GM23338 (cell line): ENCODE measurements around the gene GNAT2. TPM values are rescaled to one million over a fixed set of nuclear protein-coding genes. Genes with fewer than 3 reads are reported as not detected.

Source experiments
- ATAC-seq: fragments of 200-7000 bp; cut with Tn5 transposase; 3 replicates; pipeline ENCODE4 v1.9.1; 2020
- DNase-seq: peaks from one replicate; pipeline ENCODE4 v3.0.0-alpha.2; 2015; ENCODE audit warnings: low spot score
- H2AFZ ChIP-seq: fragments of 200-600 bp; sonication (generic); 2 replicates; pipeline ENCODE4 v1.8.0; 2016; ENCODE audit warnings: antibody characterized with exemption, mild to moderate bottlenecking, moderate library complexity
- H3F3A ChIP-seq: fragments of 200-600 bp; sonication (generic); replicated peaks from 2 replicates; pipeline ENCODE4 v1.8.0; 2017; ENCODE audit warnings: antibody characterized with exemption, mixed run types, low read depth
- H3K27ac ChIP-seq: fragments of 200-600 bp; sonication (generic); 2 replicates; pipeline ENCODE4 v1.6.1; 2016; ENCODE audit warnings: low read depth
- H3K27me3 ChIP-seq: fragments of 200-600 bp; sonication (generic); 2 replicates; pipeline ENCODE4 v1.8.0; 2016; ENCODE audit warnings: mild to moderate bottlenecking, mixed run types, moderate library complexity; ENCODE audit not compliant: insufficient read depth
- H3K36me3 ChIP-seq: fragments of 200-600 bp; sonication (generic); 2 replicates; pipeline ENCODE4 v1.8.0; 2016; ENCODE audit warnings: mild to moderate bottlenecking; ENCODE audit not compliant: insufficient read depth
- H3K4me1 ChIP-seq: fragments of 200-600 bp; sonication (generic); 2 replicates; pipeline ENCODE4 v1.8.0; 2016; ENCODE audit warnings: mild to moderate bottlenecking, moderate library complexity; ENCODE audit not compliant: insufficient read depth
- H3K4me2 ChIP-seq: fragments of 200-600 bp; sonication (generic); 2 replicates; pipeline ENCODE4 v1.7.1; 2017; ENCODE audit warnings: mixed run types
- H3K4me3 ChIP-seq: fragments of 200-600 bp; sonication (generic); 2 replicates; pipeline ENCODE4 v1.6.1; 2016; ENCODE audit warnings: mixed run types
- H3K79me2 ChIP-seq: fragments of 200-600 bp; sonication (generic); replicated peaks from 2 replicates; pipeline ENCODE4 v1.8.0; 2017; ENCODE audit warnings: mild to moderate bottlenecking; ENCODE audit not compliant: insufficient read depth
- H3K9me2 ChIP-seq: fragments of 200-600 bp; sonication (generic); 2 replicates; pipeline ENCODE4 v1.8.0; 2017; ENCODE audit not compliant: insufficient read depth
- H4K20me1 ChIP-seq: fragments of 200-600 bp; sonication (generic); replicated peaks from 2 replicates; pipeline ENCODE4 v1.8.0; 2017; ENCODE audit warnings: mild to moderate bottlenecking; ENCODE audit not compliant: insufficient read depth
- H3K27ac Mint-ChIP-seq: 2 replicates; pipeline ENCODE4 v1.8.0; 2020; ENCODE audit warnings: inconsistent platforms, mild to moderate bottlenecking, moderate library complexity, mixed read lengths
- H3K27me3 Mint-ChIP-seq: 3 replicates; pipeline ENCODE4 v1.8.0; 2022; ENCODE audit warnings: low read depth, mild to moderate bottlenecking, moderate library complexity, mixed read lengths, inconsistent platforms; ENCODE audit not compliant: insufficient read depth, poor library complexity
- H3K36me3 Mint-ChIP-seq: 3 replicates; pipeline ENCODE4 v1.8.0; 2021; ENCODE audit warnings: low read depth, mild to moderate bottlenecking, inconsistent platforms, moderate library complexity, mixed read lengths
- H3K4me1 Mint-ChIP-seq: 3 replicates; pipeline ENCODE4 v1.8.0; 2020; ENCODE audit warnings: mild to moderate bottlenecking, inconsistent platforms, mixed read lengths
- H3K4me3 Mint-ChIP-seq: 3 replicates; pipeline ENCODE4 v1.8.0; 2021; ENCODE audit warnings: moderate library complexity, mild to moderate bottlenecking, inconsistent platforms, mixed read lengths
- H3K9me3 Mint-ChIP-seq: 3 replicates; pipeline ENCODE4 v1.8.0; 2020; ENCODE audit warnings: moderate library complexity, mild to moderate bottlenecking, inconsistent platforms, mixed read lengths
- CREB1 ChIP-seq: fragments of 250-450 bp; sonication (Bioruptor Pico); IDR thresholded peaks from 2 replicates; pipeline ENCODE4 v1.5.0; 2020; ENCODE audit warnings: low read depth, mild to moderate bottlenecking, moderate library complexity
- EZH2 ChIP-seq: fragments of 200-600 bp; sonication (generic); IDR thresholded peaks from one replicate; pipeline ENCODE4 v1.8.0; 2017; ENCODE audit warnings: antibody characterized with exemption, mild to moderate bottlenecking, low read depth; ENCODE audit not compliant: unreplicated experiment
- EZH2phosphoT487 ChIP-seq: fragments of 200-600 bp; sonication (generic); IDR thresholded peaks from one replicate; pipeline ENCODE4 v1.8.1; 2018; ENCODE audit warnings: antibody characterized with exemption; ENCODE audit not compliant: unreplicated experiment
- JUNB ChIP-seq: IDR thresholded peaks from one replicate; pipeline ENCODE4 v1.6.1; 2016; ENCODE audit warnings: antibody characterized with exemption; ENCODE audit not compliant: unreplicated experiment
- NANOG ChIP-seq: IDR thresholded peaks from 2 replicates; pipeline ENCODE4 v1.6.1; 2016; ENCODE audit warnings: antibody characterized with exemption, borderline replicate concordance
- STAT1 ChIP-seq: IDR thresholded peaks from one replicate; pipeline ENCODE4 v1.6.1; 2016; ENCODE audit warnings: antibody characterized with exemption; ENCODE audit not compliant: unreplicated experiment
- ZNF114 ChIP-seq: fragments of 250-450 bp; sonication (Bioruptor Pico); IDR thresholded peaks from 2 replicates; pipeline ENCODE4 v1.5.0; 2020; ENCODE audit warnings: mild to moderate bottlenecking, moderate library complexity
- polyA plus RNA-seq: library from polyadenylated mRNA; unstranded; fragments of >200 nt; fragmentation: Nextera tagmentation; extraction: Ambion mirVana; gene quantifications from 2 replicates; pipeline ENCODE4 v1.2.1, GENCODE V29; 2016
- total RNA-seq: library from RNA; depleted of rRNA; stranded (reverse); fragments of >200 nt; shearing (Covaris generic); gene quantifications from 2 replicates; pipeline ENCODE4 v1.2.3, GENCODE V29; 2014
- TF ChIP-seq, protein P1 (sequence below), 2 experiments: fragments of 200-600 bp in 1 of 2; sonication (generic) in 1 of 2; conservative IDR thresholded peaks; 2 replicates each; pipeline versions ENCODE4 v1.5.1 to v1.6.1; 2016 to 2017; ENCODE audit warnings: antibody characterized with exemption in 2 of 2, low read depth in 2 of 2, mild to moderate bottlenecking in 2 of 2, moderate library complexity in 1 of 2
- TF ChIP-seq, protein P2 (sequence below): IDR thresholded peaks from 2 replicates; pipeline ENCODE4 v1.6.1; 2016; ENCODE audit warnings: antibody characterized with exemption
- TF ChIP-seq, protein P3 (sequence below): IDR thresholded peaks from one replicate; pipeline ENCODE4 v1.6.1; 2018; ENCODE audit warnings: antibody characterized with exemption; ENCODE audit not compliant: unreplicated experiment

Gene GNAT2
- total and polyA plus RNA-seq, 2 experiments from 2014 or later: 0.21 TPM; not detected in 1

DNA sequence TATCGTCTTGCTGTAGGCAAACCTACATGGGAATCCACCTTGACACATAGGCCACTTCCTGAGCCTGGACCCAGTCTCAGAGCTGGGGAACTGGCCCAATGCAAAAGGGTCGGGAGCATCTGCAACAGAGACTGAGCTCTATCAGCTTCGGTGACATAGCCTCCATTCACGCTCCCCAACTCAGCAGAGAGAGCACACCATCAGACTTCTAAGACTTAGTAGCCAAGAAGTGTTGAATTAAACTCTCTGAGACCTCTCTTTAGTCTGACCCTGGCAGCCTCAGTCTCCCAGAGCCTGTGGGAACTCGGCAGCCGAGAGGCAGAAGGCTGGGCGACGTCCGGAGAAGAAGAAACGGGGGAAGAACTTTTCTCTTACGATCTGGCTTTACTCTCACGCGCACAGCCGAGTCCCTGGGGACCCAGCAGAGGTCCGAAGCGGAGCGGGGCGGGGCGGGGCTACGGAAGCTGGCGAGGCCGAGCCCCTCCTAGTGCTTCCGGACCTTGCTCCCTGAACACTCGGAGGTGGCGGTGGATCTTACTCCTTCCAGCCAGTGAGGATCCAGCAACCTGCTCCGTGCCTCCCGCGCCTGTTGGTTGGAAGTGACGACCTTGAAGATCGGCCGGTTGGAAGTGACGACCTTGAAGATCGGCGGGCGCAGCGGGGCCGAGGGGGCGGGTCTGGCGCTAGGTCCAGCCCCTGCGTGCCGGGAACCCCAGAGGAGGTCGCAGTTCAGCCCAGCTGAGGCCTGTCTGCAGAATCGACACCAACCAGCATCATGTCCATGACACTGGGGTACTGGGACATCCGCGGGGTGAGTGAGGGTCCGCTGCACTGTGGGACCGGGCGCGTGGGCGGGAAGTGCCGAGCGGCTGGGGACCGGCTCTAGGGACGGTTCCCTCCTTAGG is 36.5 kb upstream of the GNAT2 start, which contains the start of gene GSTM4:
TSS of gene GSTM4 (plus strand) at position 485 of the 905 bp plus-strand sequence. CDS start at position 776, 291 bp downstream.
- peaks cover 6% of the 10 kb centered on the region for H3F3A ChIP-seq
- TF ChIP-seq, protein P1, sequence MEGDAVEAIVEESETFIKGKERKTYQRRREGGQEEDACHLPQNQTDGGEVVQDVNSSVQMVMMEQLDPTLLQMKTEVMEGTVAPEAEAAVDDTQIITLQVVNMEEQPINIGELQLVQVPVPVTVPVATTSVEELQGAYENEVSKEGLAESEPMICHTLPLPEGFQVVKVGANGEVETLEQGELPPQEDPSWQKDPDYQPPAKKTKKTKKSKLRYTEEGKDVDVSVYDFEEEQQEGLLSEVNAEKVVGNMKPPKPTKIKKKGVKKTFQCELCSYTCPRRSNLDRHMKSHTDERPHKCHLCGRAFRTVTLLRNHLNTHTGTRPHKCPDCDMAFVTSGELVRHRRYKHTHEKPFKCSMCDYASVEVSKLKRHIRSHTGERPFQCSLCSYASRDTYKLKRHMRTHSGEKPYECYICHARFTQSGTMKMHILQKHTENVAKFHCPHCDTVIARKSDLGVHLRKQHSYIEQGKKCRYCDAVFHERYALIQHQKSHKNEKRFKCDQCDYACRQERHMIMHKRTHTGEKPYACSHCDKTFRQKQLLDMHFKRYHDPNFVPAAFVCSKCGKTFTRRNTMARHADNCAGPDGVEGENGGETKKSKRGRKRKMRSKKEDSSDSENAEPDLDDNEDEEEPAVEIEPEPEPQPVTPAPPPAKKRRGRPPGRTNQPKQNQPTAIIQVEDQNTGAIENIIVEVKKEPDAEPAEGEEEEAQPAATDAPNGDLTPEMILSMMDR (conservative IDR thresholded peaks at IDR 0.05; ENCODE audit: low read depth in 2 of 2): 0 out of 4 replicates have a peak, but pooled peaks of 1 of the 2 experiments have one; percentile 5
- TF ChIP-seq, protein P2, sequence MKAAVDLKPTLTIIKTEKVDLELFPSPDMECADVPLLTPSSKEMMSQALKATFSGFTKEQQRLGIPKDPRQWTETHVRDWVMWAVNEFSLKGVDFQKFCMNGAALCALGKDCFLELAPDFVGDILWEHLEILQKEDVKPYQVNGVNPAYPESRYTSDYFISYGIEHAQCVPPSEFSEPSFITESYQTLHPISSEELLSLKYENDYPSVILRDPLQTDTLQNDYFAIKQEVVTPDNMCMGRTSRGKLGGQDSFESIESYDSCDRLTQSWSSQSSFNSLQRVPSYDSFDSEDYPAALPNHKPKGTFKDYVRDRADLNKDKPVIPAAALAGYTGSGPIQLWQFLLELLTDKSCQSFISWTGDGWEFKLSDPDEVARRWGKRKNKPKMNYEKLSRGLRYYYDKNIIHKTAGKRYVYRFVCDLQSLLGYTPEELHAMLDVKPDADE: no peak
- TF ChIP-seq CREB1 (CRISPR knock-in tag): peak; percentile 53
- H3K4me3 ChIP-seq: peak within 1 kb of the TSS; percentile 82
- Mint-ChIP-seq H3K9me3 (no peaks in the 10 kb centered on the region), H3K4me1 (peaks cover 11% of the 10 kb centered on the region), H3K4me3 (peak within 1 kb of the TSS; percentile 91), H3K36me3 (no peaks in the 10 kb centered on the region), H3K27me3 (peaks cover 9% of the 10 kb centered on the region), H3K27ac (peak within 1 kb of the TSS; percentile 41; the same call in 1 of the 2 replicates)
- peak within 1 kb of the TSS; percentile 100 for H2AFZ ChIP-seq
- peaks cover 18% of the 10 kb centered on the region for H3K27me3 ChIP-seq
- ATAC-seq (peak; percentile 95), DNase-seq (peak; percentile 94)
- no peaks in the 10 kb centered on the region for H3K36me3 ChIP-seq
- peak within 1 kb of the TSS; percentile 86 for H3K4me2 ChIP-seq
- H3K27ac ChIP-seq: peak within 1 kb of the TSS; percentile 77; the same call in 1 of the 2 replicates
- H3K9me2 ChIP-seq: no peaks in the 10 kb centered on the region
- H4K20me1 ChIP-seq: no peaks in the 10 kb centered on the region; the same call in 1 of the 2 replicates
- H3K4me1 ChIP-seq: peaks cover 10% of the 10 kb centered on the region; the same call in 1 of the 2 replicates
- no peaks in the 10 kb centered on the region for H3K79me2 ChIP-seq

DNA sequence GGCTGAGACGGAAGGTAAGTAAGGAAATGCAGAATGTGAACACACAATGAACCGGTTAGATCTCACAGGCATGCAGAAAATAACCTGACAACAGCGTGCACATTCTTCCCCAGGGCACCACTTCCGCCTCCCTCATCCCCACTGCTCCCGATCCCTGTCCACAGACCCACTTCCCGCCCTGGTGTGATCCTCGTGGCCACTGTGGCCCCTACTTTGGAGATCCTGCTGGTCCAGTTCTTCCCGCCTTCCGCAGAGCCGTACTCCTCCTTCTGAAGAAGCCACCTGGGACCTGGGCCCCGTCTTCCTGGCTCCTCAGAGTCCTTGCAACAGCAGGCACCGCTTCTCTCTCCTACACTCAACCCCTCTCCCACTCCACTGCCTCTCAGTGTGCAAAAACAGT is 35.1 kb upstream of the GNAT2 start:
- H3K4me1 Mint-ChIP-seq: peaks cover 11% of the 10 kb centered on the region

DNA sequence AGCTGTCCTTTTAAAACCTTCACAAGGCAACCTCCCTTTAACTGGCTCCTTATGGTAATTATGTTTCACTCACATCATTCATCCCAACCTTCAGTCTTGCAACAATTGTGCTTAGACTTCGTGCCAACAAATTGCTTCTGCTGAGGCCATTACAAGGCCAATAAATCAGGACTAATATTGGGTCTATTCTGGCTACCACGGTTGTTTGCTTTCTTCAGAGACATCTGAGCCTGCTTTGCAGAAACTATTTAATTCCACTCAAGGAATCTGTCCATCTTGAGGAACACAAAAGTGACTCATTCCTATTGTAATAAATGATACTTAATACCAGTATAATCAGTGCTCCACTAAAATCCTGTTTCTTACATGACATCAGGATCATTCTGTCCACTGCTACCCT is 33.9 kb upstream of the GNAT2 start:
- Histone ChIP-seq H3K4me3 (no peak overlapping the region), H2AFZ (no peak overlapping the region), H3K79me2 (no peaks in the 10 kb centered on the region), H3K4me1 (peaks cover 10% of the 10 kb centered on the region; the same call in 1 of the 2 replicates), H3K36me3 (no peaks in the 10 kb centered on the region), H3K27me3 (peaks cover 18% of the 10 kb centered on the region), H3K27ac (no peak overlapping the region), H4K20me1 (no peaks in the 10 kb centered on the region; the same call in 1 of the 2 replicates), H3K4me2 (no peak overlapping the region), H3K9me2 (no peaks in the 10 kb centered on the region), H3F3A (peaks cover 6% of the 10 kb centered on the region)
- H3K9me3 Mint-ChIP-seq: no peaks in the 10 kb centered on the region
- H3K4me1 Mint-ChIP-seq: peaks cover 11% of the 10 kb centered on the region
- DNase-seq (no peak), ATAC-seq (no peak)
- no peak overlapping the region for H3K27ac Mint-ChIP-seq
- H3K4me3 Mint-ChIP-seq: no peak overlapping the region
- H3K36me3 Mint-ChIP-seq: no peaks in the 10 kb centered on the region
- H3K27me3 Mint-ChIP-seq: peaks cover 5% of the 10 kb centered on the region
- no peak for TF ChIP-seq EZH2phosphoT487
- no peak for TF ChIP-seq ZNF114 (CRISPR knock-in tag)
- TF ChIP-seq, protein P2: no peak
- no peak for TF ChIP-seq NANOG
- no peak for TF ChIP-seq JUNB
- no peak for TF ChIP-seq EZH2
- TF ChIP-seq, protein P3, sequence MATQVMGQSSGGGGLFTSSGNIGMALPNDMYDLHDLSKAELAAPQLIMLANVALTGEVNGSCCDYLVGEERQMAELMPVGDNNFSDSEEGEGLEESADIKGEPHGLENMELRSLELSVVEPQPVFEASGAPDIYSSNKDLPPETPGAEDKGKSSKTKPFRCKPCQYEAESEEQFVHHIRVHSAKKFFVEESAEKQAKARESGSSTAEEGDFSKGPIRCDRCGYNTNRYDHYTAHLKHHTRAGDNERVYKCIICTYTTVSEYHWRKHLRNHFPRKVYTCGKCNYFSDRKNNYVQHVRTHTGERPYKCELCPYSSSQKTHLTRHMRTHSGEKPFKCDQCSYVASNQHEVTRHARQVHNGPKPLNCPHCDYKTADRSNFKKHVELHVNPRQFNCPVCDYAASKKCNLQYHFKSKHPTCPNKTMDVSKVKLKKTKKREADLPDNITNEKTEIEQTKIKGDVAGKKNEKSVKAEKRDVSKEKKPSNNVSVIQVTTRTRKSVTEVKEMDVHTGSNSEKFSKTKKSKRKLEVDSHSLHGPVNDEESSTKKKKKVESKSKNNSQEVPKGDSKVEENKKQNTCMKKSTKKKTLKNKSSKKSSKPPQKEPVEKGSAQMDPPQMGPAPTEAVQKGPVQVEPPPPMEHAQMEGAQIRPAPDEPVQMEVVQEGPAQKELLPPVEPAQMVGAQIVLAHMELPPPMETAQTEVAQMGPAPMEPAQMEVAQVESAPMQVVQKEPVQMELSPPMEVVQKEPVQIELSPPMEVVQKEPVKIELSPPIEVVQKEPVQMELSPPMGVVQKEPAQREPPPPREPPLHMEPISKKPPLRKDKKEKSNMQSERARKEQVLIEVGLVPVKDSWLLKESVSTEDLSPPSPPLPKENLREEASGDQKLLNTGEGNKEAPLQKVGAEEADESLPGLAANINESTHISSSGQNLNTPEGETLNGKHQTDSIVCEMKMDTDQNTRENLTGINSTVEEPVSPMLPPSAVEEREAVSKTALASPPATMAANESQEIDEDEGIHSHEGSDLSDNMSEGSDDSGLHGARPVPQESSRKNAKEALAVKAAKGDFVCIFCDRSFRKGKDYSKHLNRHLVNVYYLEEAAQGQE: no peak

More for the DNA sequence above, 35.1 kb upstream of the GNAT2 start:
- H3F3A ChIP-seq: peaks cover 6% of the 10 kb centered on the region
- no peak overlapping the region for H3K27ac ChIP-seq
- DNase-seq: no peak
- no peaks in the 10 kb centered on the region for H3K79me2 ChIP-seq
- no peaks in the 10 kb centered on the region; the same call in 1 of the 2 replicates for H4K20me1 ChIP-seq
- Mint-ChIP-seq H3K27ac (no peak overlapping the region), H3K4me3 (no peak overlapping the region; the same call in 2 of the 3 replicates), H3K36me3 (no peaks in the 10 kb centered on the region), H3K27me3 (peaks cover 5% of the 10 kb centered on the region), H3K9me3 (no peaks in the 10 kb centered on the region)
- TF ChIP-seq STAT1: no peak
- no peak for ATAC-seq
- H3K36me3 ChIP-seq: no peaks in the 10 kb centered on the region
- H3K4me2 ChIP-seq: peak overlapping the region; percentile 86
- H3K4me1 ChIP-seq: peaks cover 10% of the 10 kb centered on the region; the same call in 1 of the 2 replicates
- no peaks in the 10 kb centered on the region for H3K9me2 ChIP-seq
- H2AFZ ChIP-seq: no peak overlapping the region
- H3K4me3 ChIP-seq: no peak overlapping the region
- H3K27me3 ChIP-seq: peaks cover 18% of the 10 kb centered on the region
